Measurements from ENCODE around the gene QPRT. TPM values are rescaled to one million over a fixed set of nuclear protein-coding genes. Genes with fewer than 3 reads are reported as not detected.

The QPRT gene
- total RNA-seq, 1 experiment from 2014 or later: 0.52 TPM

- TF ChIP-seq POLR2A (IDR thresholded peaks at IDR 0.05; ENCODE audit: borderline replicate concordance, extremely low read depth, insufficient read depth, insufficient read length) (no peak), ZBTB33 (IDR thresholded peaks at IDR 0.05; ENCODE audit: extremely low read depth, insufficient replicate concordance, low read length) (no peak), CTCF (IDR thresholded peaks at IDR 0.05 in 2 of 3, conservative IDR thresholded peaks at IDR 0.05 in 1 of 3; ENCODE audit: borderline replicate concordance in 1 of 3, insufficient read depth in 1 of 3, low read depth in 2 of 3, low read length in 2 of 3) (no peak), MAX (IDR thresholded peaks at IDR 0.05) (no peak), YY1 (IDR thresholded peaks at IDR 0.05; ENCODE audit: extremely low read depth, insufficient replicate concordance, low read depth, low read length) (no peak), REST (IDR thresholded peaks at IDR 0.05; ENCODE audit: low read depth) (no peak), FOSL1 (IDR thresholded peaks at IDR 0.05; ENCODE audit: low read depth) (no peak), CEBPB (IDR thresholded peaks at IDR 0.05; ENCODE audit: low read depth) (no peak), TCF7L2 (IDR thresholded peaks at IDR 0.05; ENCODE audit: borderline replicate concordance, extremely low read depth, insufficient read depth, insufficient read length) (no peak), POLR2AphosphoS5 (IDR thresholded peaks at IDR 0.05; ENCODE audit: low read depth, low read length) (no peak), RAD21 (IDR thresholded peaks at IDR 0.05; ENCODE audit: low read depth) (no peak), ELF1 (IDR thresholded peaks at IDR 0.05; ENCODE audit: borderline replicate concordance, low read depth) (no peak), EZH2 (IDR thresholded peaks at IDR 0.05) (no peak), ZFX (IDR thresholded peaks at IDR 0.05) (no peak), ZNF274 (IDR thresholded peaks at IDR 0.05; ENCODE audit: low read depth, low read length) (no peak), JUND (IDR thresholded peaks at IDR 0.05) (no peak), CBX3 (IDR thresholded peaks at IDR 0.05; ENCODE audit: low read depth) (no peak), EGR1 (IDR thresholded peaks at IDR 0.05; ENCODE audit: low read depth) (no peak), EZH2phosphoT487 (IDR thresholded peaks at IDR 0.05; ENCODE audit: borderline replicate concordance) (no peak)
- no TSS peak for BruUV-seq (replicated peaks)
- H3K4me3 ChIP-seq (replicated peaks in 1 of 2; ENCODE audit: low read depth in 1 of 2, low read length in 2 of 2): no peak overlapping the region
- H3K27ac ChIP-seq (ENCODE audit: low read depth, low read length): no peak overlapping the region
- RAD21 ChIA-PET (ENCODE audit: low non-redundant PET in 1 of 2, low total read pairs in 2 of 2, uncharacterized antibody in 2 of 2, unreplicated experiment in 2 of 2): no interaction called here
- no peaks in the 10 kb centered on the region for H3K36me3 ChIP-seq (ENCODE audit: control insufficient read depth in 1 of 2, insufficient read depth in 2 of 2, low read length in 2 of 2)
- CTCF ChIA-PET: no interaction called here
- H3K79me2 ChIP-seq (ENCODE audit: insufficient read depth, low read length): no peaks in the 10 kb centered on the region
- no peaks in the 10 kb centered on the region for H3K27me3 ChIP-seq (ENCODE audit: insufficient read depth, low read length)
- DNase-seq (ENCODE audit: low read depth, low spot score) (no peak), ATAC-seq (no peak)
- no peak overlapping the region for H3K4me2 ChIP-seq (ENCODE audit: low read length)
- no peaks in the 10 kb centered on the region for H3K4me1 ChIP-seq (ENCODE audit: control insufficient read depth in 1 of 2, insufficient read depth in 2 of 2, low read length in 2 of 2)
- no peaks in the 10 kb centered on the region for H3K9me3 ChIP-seq (ENCODE audit: control insufficient read depth in 1 of 2, insufficient read depth in 1 of 2, low read depth in 1 of 2, low read length in 2 of 2)
- H3K9me2 ChIP-seq (ENCODE audit: insufficient read depth): no peaks in the 10 kb centered on the region
- POLR2A ChIA-PET: no interaction called here
- intact Hi-C loops (cut with micrococcal nuclease): no loop called here
- no peak overlapping the region for H3K9ac ChIP-seq (ENCODE audit: low read length)
- no peak overlapping the region for H2AFZ ChIP-seq (ENCODE audit: low read depth, low read length, poor library complexity, severe bottlenecking)
- no peaks in the 10 kb centered on the region for H4K20me1 ChIP-seq (ENCODE audit: insufficient read depth)
Measured at GRCh38 chr16:29653471-29653870, 25.5 kb upstream of the QPRT start.

Measured in HCT116 (cell line).